NCI-H2081 (cell line): ENCODE results near the gene KLHL25.
"Not testable (repeated sequence)": the region's sequence is repeated elsewhere in the genome, so short reads cannot be mapped to it uniquely, and the experiment has no call there.

ENCODE experiments used
- DNase-seq, 2 experiments: peaks; one replicate each; lab custom pipeline; 2025; lab: John Stamatoyannopoulos, UW

KLHL25 gene

DNA sequence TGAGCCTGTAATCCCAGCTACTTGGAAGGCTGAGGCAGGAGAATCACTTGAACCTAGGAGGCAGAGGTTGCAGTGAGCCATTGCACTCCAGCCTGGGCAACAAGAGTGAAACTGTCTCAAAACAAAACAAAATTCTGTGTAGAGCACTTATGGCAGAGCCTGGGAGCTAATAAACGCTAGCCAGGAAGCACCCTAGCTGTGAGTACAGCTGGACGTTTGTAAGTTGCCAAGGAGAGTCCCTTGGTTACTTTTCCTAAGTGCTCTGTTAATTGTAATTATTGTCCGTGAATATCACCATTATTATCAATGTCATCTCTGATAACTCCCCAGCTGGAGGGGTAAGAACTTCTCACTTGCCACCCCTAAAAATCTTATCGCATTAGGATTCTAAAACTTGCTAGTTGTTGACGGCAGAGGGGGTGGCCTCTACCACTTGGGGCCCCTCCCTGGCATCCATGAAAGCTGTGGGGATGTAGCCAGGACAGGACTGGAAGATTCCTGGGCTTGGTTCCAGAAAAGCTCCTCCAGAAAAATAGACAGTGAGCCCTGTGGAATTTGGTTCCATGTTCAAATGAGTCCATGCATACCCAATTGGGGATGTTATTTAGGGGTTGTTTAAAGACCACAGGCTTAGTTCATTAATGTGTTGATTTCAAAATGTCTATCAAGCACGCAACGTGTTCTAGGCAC is 9.9 kb upstream of the KLHL25 start:
- no peak for DNase-seq

DNA sequence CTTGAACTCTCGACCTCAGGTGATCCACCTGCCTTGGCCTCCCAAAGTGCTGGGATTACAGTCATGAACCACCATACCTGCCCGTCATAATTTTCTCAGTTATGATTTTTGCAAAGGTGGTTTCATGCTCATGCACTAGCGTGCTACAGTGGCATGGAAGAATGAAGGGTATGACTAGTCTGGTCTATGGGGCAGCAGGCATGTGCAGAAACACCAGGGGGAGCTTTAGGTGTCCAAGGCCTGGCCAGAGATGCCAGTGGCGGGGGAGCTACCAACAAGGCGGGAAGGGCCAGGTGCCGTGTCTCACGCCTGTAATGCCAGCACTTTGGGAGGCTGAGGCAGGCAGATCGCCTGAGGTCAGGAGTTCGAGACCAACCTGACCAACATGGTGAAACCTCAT is 7.9 kb upstream of the KLHL25 start:
- not testable (repeated sequence) for DNase-seq

DNA sequence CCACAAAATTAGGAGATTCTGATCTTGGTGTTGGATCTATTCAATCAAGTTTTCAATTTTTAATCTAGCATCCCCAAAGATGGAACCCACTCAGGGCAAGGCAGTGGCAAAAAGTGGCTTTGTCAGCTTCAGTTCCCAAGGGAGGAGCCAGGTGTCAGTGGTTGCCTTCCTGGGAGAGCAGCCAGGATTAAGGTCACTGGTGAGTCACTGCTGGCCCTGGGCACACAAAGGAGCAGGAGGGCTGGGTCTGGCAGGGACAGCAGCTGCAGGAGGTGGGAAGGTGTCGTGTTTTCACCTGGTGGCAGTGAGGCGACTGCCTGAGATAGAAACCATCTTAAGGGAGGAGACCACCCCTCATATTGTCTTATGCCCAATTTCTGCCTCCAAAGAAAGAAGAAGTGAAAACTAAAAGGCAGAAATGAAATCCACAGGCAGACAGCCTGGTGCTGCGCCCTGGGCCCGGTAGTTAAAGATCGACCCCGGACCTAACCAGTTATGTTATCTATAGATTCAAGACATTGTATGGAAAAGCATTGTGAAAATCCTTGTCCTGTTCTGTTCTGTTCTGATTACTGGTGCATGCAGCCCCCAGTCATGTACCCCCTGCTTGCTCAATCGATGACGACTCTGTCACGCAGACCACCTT is 5.9 kb upstream of the KLHL25 start:
- DNase-seq = peak; percentile 70

DNA sequence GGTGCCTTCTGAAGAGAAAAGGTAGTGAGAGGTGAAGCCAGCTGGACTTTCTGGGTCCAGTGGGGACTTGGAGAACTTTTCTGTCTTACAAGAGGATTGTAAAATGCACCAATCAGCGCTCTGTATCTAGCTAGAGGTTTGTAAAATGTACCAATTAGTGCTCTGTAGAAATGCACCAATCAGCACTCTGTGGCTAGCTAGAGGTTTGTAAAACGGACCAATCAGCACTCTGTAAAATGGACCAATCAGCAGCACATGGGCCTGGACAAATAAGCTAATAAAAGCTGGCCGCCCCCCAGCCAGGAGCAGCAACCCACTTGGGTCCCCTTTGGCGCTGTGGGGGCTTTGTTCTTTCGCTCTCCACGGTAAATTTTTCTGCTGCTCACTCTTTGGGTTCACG is 1.6 kb upstream of the KLHL25 start:
- not testable (repeated sequence) for DNase-seq

DNA sequence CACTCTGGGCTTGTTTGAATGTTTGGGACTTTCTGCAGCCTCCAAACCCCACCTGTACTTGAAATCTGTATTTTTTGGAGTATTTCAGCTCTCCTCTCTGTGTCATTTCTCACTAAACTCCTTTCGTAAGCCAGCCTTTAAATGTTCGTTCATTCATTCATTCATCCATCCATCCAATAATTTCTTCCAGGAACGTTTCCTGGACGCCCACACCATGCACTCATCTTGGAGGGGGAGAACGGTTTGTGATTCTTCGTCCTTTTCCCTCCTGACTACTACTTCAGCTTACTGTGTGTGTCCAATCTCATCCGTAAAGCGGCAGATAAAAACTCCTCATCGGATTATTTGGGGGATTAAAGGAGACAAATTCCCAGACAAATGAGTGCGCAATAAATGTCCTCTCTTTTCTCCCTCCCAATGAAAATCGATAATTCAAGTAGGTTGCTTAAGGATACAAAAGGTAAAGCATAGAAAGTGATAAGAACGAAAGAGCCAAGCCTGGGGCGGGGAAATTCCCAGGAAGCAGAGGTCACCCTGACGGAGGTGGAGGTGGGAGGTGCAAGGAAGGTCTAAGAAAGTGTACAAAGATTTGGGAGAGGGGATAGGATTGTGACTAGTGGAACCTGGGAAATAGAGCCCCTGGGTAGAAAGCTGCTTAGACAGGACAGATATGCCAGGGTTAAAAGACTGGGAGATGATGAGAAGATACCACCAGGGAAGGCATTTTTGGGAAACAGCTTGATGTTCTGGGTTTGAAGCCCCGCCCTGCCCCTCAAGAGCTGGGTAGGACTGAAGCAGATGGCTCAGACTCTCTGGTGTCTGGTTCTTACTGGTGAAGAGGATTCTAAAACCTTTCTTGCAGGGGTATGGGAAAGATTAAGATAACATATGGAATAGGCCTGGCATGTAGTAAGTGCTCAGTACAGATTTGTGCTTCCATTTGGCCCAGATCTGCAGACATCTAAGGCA is 896 bp upstream of the KLHL25 start:
- no peak for DNase-seq

DNA sequence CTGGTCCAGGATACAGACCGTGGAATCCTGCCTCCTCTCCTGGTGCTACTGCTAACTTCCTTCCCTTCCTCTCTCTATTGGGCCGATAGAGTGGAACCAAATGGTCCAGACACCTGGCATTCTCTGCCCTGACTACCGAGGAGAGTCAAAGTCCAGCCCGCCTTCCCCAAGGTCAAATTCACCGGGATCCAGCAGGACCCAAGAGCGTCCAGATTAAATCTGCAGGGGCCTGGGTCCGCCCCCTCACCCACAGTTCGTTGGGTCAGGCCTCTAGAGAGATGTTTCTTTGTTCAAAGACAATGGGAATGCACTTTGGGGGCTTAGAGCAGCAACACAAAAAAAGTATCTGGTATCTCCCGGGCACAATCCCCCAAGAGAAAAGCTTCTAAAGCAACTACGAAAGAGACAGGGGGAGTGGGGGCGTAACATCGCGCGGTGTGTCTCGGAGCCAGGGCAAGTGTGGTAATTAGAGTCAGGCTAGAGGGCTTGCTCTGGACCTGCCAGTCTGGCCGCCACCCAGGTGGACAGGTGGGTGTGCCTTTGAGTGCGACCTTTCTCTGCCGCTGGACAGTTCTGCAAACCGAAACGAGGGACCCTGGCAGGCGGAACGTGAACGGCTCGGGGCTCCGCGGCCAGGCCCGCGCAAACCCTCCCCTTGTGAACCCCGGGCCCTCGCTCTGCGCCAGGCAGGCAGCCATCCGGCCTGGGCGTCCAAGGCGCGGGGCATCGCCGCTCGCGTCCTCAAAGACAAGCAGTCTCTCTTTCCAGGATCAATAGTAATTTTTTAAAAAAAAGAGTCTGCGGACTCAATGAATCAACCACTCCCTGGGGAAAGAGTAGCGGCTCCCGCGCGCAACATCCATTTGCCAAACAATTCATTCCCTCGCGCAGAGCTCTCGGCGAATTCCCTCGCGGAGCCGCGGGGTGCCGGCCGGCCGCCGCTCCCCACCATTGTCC is 806 bp downstream of the KLHL25 start:
- DNase-seq = peak; percentile 5 to 39

DNA sequence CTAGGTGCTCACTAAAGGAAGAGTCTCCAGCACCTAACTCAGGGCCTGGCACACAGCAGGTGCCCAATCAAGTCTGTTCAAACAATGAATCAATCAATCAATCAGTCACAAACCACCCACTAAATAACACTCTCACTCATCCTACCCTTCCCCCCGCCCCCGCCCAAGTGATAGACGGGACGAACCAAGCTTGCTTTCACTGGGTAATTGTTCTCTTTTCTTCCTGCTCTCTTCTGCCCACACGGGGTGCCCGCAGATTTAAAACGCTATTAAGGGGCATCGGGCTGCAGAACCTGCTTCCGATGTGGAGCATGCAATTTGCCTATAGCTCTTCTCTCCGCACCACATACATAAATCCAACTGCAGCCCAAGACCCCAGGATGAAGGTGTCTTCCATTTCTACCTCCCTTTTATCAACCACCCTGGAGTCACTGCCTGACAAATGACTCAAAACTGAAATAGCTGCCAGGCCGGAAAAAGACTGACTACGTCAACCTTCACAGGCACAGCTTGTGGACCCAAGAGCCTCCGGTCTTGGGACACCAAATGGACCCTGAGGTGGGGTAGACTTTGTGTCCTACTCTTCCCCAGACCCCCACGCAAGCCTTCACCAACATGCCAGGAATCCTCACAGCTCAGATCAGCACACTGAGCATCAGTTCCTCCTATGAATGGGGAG is 1.7 kb downstream of the KLHL25 start:
- DNase-seq = no peak

DNA sequence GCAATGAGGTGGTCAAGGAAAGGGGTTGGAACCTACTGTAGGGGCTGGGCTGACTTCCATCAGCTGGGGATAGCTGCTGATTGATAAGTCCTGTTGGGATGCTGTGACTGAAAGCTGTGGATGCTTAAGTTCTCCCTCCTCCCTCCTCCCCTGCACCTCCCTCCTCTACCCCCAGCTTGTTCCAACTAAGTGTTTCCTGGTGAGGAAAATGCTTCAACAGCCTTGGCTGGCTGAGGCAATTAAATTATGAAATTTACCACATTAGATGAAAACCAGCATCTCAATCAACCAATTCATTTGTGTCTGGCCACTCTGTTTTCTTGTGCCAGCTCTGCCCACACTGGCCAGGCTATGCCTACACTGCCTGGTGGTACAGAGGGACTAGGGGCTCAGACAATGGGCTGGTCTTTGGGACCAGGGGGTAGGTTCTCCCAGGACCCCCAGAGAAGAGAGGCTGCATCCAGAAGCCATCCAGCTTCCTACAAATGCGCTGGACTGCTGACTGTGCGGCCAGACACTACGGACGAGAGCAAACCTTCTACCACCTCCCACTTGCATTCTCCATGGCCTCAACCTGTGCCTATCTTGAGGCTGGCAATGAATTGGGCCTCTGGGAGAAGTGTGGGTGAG is 2.5 kb downstream of the KLHL25 start:
- no peak for DNase-seq

DNA sequence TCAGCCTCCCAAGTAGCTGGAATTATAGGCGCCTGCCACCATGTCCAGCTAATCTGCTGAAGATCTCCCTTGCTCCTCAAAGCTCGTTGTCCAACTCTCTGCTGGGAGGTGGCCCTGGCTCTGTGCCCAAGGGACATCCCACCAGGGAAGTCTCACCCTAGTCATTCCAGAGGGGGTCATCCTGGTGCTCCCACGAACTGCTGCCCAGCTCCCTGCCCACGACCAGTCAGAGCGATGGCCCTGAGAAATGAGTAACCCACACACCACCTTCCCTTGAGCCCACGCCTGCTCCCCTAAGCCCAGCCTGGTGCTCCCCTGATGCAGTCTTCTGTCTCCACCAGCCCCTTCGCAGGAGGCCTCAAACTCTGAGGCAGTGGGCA is 5.2 kb downstream of the KLHL25 start:
- no peak for DNase-seq

DNA sequence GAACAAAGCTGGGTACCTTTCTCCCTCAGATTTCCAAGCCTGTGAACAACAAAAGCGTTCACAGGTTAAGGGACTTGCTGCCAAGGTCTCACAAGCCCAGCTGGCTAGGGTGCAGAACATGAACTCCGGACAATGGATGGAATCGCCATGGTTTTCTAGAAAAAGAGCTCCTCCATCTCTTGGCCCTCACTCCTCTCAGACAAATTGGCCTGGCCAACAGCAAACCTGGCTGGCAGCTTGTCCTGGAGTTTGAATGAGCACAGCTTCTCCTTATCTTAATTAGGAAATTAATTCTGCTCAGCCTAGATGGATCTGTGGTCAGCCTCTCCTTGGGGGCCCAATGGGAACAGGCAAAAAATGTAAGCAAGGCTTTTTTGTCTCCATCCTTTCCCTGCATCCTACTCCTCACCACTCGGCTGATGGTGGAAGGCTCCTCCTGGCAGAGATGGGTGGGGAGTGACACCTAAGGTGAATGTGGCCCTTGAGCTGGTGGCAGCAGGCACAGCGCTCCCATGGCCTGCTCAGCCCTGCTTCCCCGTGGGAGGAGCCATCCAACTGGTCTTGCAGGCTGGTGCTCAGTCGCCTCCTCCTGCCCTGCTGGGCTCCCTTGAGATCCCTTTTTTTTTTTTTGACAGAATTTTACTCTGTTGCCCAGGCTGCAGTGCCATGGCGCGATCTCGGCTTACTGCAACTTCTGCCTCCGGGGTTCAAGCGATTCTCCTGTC is 5.8 kb downstream of the KLHL25 start:
- DNase-seq = no peak

DNA sequence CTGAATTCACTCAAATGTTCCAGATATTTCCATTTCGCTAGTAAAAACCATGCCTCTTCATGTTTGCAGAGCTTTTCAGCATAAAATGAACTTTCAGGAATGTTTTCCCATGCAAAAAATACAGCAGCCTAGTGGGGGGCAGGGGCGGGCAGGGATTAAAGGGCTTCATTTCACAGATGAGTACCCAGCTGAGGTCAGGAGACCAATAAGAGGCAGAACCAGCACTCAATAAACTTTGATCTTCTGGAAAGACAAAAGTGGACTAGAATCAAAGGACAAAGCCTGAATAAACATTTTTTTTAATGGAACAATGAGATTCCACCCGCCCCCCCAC is 8.0 kb downstream of the KLHL25 start:
- DNase-seq = no peak

DNA sequence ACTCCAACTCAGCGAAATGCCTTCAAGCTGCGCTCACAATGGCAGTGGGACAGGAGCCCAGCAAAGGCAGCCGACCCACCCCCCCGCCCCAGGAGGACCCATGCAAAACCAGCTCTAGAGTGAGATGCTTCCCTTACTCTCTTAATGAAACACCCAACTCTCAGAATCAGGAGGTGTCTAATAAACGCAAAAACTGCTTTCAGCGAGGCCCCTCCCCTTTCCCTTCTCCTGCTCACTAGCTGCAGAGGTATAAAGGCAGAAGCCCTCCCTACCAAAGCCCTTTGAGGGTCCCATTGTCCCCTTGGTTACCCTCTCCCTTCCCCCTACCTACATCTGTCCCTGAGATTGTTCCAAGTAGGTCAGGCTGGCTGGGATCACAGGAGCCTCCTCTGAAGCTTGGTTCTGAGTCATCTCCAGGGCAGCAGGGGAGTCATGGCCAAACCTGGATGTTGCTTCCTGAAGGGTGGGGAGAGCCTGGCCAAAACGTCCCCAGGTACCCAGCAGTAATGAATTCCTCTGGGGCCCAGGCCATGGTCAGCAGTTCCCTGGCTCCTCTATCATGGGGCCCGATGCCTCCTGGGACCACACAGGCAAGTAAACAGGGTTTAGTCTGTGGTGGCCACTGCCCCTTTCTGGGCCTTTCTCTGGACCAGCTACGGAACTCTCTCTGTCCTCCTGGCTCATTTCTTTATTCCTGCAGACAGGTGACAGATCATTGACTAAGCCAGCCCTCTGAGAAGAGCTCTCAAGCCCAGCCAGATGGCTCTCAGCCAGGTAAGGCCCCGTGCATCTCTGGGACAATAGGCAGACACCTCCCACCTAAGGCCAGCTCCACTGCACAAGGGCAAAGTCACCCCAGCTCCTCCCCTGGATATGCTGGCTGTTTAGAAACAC is 8.6 kb downstream of the KLHL25 start:
- DNase-seq = peak; percentile 68 to 87

DNA sequence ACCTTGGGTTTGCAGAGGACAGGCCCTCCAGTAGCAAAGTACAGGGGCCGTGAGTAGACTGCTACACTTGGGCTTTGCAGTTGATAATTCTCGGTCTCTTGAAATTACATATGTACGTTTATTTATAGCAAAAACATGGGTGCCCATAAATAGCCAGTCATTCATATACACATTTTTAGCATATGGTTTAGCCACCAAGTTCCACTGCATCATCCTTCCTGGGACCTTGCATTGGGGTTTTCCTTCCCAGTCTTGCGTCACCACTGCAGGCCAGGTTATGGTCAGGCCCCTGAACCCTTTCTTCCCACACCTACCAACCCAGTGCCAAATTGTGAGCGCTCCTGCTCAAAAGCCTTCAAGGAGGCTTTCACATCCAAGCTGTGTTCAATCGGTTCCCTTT is 12.7 kb downstream of the KLHL25 start:
- no peak for DNase-seq

DNA sequence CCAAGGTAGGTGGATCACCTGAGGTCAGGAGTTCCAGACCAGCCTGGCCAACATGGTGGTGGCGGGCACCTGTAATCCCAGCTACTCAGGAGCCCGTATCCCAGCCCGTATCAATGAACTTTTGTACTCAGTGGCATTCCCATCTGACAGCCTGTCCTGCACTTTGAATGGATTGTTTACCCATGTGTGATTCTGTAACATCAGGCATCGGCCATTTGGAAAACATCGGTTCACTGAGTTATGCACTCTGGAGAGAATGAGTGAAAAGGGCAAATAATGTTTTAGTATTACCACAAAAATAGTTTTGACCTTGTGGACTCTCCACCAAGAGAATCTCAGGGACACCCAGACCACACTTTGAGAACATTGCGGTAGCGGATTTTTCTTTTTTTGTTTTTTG is 13.6 kb downstream of the KLHL25 start:
- DNase-seq = no peak

DNA sequence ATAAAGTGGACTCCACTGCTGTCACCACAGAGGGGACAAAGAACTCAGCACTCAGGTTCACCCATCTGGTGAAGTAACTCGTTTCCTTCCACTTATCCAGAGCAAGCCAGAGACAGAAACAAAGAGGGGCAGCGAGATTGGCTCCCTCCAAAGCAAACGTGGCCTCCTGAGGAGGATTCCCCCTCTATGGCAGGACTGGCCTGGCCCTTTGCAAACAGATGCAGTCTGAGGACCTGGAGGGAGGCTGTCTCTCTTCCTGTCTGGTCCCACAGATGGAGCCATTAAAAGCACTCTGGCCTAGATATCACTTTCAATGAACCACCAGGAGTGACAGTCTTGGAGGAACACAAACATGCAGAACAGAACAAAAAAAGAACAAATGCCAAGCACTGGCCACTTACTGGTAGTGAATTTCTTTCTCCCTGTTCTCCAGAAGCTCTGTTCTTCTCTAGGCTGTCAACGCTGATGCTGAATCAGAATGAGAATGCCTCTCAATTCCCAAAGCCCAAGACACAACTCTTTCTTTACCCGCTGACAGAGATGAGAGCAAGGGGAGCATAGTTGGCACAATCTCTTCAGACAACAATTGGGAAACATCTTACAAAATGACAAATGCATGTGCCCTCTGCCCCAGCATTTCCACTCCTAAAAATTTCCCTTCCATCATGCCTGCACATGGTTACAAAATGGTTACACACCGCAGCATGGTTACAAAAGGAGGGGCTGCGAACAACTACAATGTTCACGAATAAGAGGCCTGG is 14.3 kb downstream of the KLHL25 start:
- no peak for DNase-seq

DNA sequence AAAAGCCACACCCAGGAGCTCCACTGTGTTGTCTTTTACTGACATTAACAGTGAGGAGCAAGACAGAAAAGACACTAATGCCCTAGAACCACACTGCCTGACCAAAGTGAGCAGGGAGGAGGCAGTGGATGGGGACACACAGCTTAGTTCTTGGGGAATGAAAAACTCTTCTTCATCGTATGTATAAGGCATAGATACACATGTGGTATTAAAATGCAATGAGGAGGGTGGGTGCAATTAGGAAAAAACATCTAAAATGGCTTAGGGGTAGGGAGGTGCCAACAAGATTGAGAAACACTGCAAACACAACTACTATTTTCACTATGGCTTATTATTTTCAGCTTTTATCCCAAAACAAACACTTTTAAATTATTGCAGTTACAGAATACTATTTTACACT is 15.5 kb downstream of the KLHL25 start:
- no peak for DNase-seq

DNA sequence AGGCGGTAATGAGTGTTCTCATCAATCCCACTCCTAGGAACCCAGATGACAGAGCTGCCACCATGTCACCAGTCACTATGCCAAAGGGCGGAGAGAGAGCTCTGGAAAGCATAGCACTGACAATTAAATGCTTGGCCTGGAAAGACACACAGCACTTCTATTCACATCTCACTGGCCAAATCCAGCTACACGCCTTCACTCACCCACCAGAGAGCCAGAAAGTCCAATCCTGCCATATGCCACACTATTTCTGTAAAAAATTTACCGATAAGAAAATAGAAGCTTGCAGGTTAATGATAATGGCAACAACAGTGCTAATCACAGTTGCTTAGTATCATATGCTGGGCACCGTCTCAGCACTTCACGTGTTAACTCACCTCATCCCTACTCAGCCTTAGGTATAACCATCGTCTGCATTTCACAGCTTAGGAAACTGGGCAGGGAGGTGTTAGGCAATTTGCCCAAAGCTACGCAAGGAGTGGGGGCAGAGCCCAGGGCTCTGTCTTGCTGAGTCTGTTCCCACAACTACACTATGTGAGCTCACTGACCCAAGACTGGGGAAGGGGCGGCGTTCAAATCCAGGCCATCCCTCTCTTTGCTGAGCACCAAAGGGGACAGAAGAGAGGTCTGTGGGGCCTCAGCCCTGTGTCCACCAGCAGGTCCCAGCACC is 16.5 kb downstream of the KLHL25 start:
- no peak for DNase-seq
